SK-N-SH (cell line): ENCODE measurements around the gene HTT. TPM values are rescaled to one million over a fixed set of nuclear protein-coding genes. Genes with fewer than 3 reads are reported as not detected.

Source experiments
- CTCF ChIA-PET: fragments of 300-600, 350-600 bp; formaldehyde crosslinking; extraction: SDS; loops from one replicate; lab custom pipeline; 2021; lab: Yijun Ruan, JAX
- POLR2A ChIA-PET: fragments of 350-600 bp; sonication (Branson Sonifier 250); formaldehyde crosslinking; extraction: SDS; loops from one replicate; lab custom pipeline; 2020; ENCODE audit warnings: antibody characterized with exemption, inconsistent platforms; lab: Yijun Ruan, JAX
- DNase-seq: peaks from one replicate; pipeline ENCODE4 v3.0.0; 2012
- H2AFZ ChIP-seq: fragments of 200-600 bp; sonication (generic); 2 replicates; pipeline ENCODE4 v1.8.1; 2016; ENCODE audit warnings: antibody characterized with exemption, mild to moderate bottlenecking, low read depth
- H3F3A ChIP-seq: fragments of 200-600 bp; sonication (generic); replicated peaks from 2 replicates; pipeline ENCODE3; 2016; ENCODE audit warnings: antibody characterized with exemption, mild to moderate bottlenecking; ENCODE audit not compliant: insufficient read depth
- H3K27ac ChIP-seq, 2 experiments: fragments of 200-500 bp in 1 of 2; fragments of 200-600 bp in 1 of 2; sonication (Bioruptor generic) in 1 of 2; sonication (generic), shearing (Covaris generic) in 1 of 2; 2 replicates each; pipeline versions ENCODE4 v1.5.1 to v1.6.1; 2014 to 2016; ENCODE audit warnings: low read depth in 2 of 2, inconsistent platforms in 1 of 2, low read length in 1 of 2, mild to moderate bottlenecking in 1 of 2, mixed read lengths in 1 of 2
- H3K27me3 ChIP-seq: fragments of 200-600 bp; sonication (generic), shearing (Covaris generic); 2 replicates; pipeline ENCODE4 v1.6.1; 2016; ENCODE audit warnings: mixed run types; ENCODE audit not compliant: insufficient read depth
- H3K36me3 ChIP-seq, 2 experiments: fragments of 200-500 bp in 1 of 2; fragments of 200-600 bp in 1 of 2; sonication (Bioruptor generic) in 1 of 2; sonication (generic) in 1 of 2; replicated peaks in 1 of 2; 2 replicates each; pipeline versions ENCODE3 to v1.5.1; 2014 to 2016; ENCODE audit warnings: low read length in 1 of 2, mild to moderate bottlenecking in 1 of 2; ENCODE audit not compliant: insufficient read depth in 2 of 2, control insufficient read depth in 1 of 2
- H3K4me1 ChIP-seq, 2 experiments: fragments of 200-500 bp in 1 of 2; fragments of 200-600 bp in 1 of 2; sonication (Bioruptor generic) in 1 of 2; sonication (generic), shearing (Covaris generic) in 1 of 2; 2 replicates each; pipeline versions ENCODE4 v1.5.1 to v1.6.1; 2014 to 2016; ENCODE audit warnings: low read depth in 1 of 2, low read length in 1 of 2, mixed run types in 1 of 2; ENCODE audit not compliant: insufficient read depth in 2 of 2, control insufficient read depth in 1 of 2
- H3K4me2 ChIP-seq: fragments of 200-600 bp; sonication (generic), shearing (Covaris generic); 2 replicates; pipeline ENCODE4 v1.6.1; 2017; ENCODE audit warnings: mixed run types
- H3K4me3 ChIP-seq, 2 experiments: fragments of 200-500 bp in 1 of 2; fragments of 200-600 bp in 1 of 2; sonication (Bioruptor generic) in 1 of 2; sonication (generic), shearing (Covaris generic) in 1 of 2; 2 replicates each; pipeline versions ENCODE4 v1.5.1 to v1.8.1; 2014 to 2016; ENCODE audit warnings: low read depth in 2 of 2, inconsistent platforms in 1 of 2, low read length in 1 of 2, mild to moderate bottlenecking in 1 of 2, mixed read lengths in 1 of 2, moderate library complexity in 1 of 2
- H3K79me2 ChIP-seq: fragments of 200-600 bp; sonication (generic); 2 replicates; pipeline ENCODE4 v1.8.1; 2017; ENCODE audit warnings: mild to moderate bottlenecking; ENCODE audit not compliant: insufficient read depth
- H3K9ac ChIP-seq: fragments of 200-600 bp; sonication (generic); 2 replicates; pipeline ENCODE4 v1.6.1; 2017; ENCODE audit warnings: mixed run types
- H3K9me2 ChIP-seq: fragments of 200-600 bp; sonication (generic); 2 replicates; pipeline ENCODE4 v1.6.1; 2017; ENCODE audit warnings: mixed run types
- H3K9me3 ChIP-seq: fragments of 200-600 bp; sonication (generic); 2 replicates; pipeline ENCODE4 v1.6.1; 2017; ENCODE audit warnings: mixed run types, mild to moderate bottlenecking, moderate library complexity
- H4K20me1 ChIP-seq: fragments of 200-600 bp; sonication (generic); 2 replicates; pipeline ENCODE4 v1.6.1; 2017; ENCODE audit warnings: mild to moderate bottlenecking, mixed run types; ENCODE audit not compliant: insufficient read depth
- CHD2 ChIP-seq: fragments of 150-350 bp; IDR thresholded peaks from 2 replicates; pipeline ENCODE4 v1.6.1; 2018; ENCODE audit warnings: low read length; ENCODE audit not compliant: partially characterized antibody
- CTCF ChIP-seq: fragments of 200-600 bp; sonication (generic); IDR thresholded peaks from 2 replicates; pipeline ENCODE4 v1.6.1; 2017; ENCODE audit warnings: antibody characterized with exemption, mild to moderate bottlenecking, moderate library complexity
- FOSL2 ChIP-seq: IDR thresholded peaks from 2 replicates; pipeline ENCODE4 v1.4.0; 2012; ENCODE audit warnings: low read depth, mild to moderate bottlenecking, moderate library complexity, borderline replicate concordance
- FOXM1 ChIP-seq: IDR thresholded peaks from 2 replicates; pipeline ENCODE4 v1.4.0; 2012; ENCODE audit warnings: low read depth, mild to moderate bottlenecking
- GABPA ChIP-seq: IDR thresholded peaks from 2 replicates; pipeline ENCODE4 v1.4.0; 2012; ENCODE audit warnings: low read depth, mild to moderate bottlenecking
- JUND ChIP-seq: IDR thresholded peaks from 2 replicates; pipeline ENCODE4 v1.4.0; 2012
- MEF2A ChIP-seq: IDR thresholded peaks from 2 replicates; pipeline ENCODE4 v1.4.0; 2012; ENCODE audit warnings: low read depth, borderline replicate concordance
- MXI1 ChIP-seq: IDR thresholded peaks from 2 replicates; pipeline ENCODE4 v1.6.1; 2012; ENCODE audit warnings: mild to moderate bottlenecking, low read depth, low read length, improper control_type of control experiment
- RXRA ChIP-seq: IDR thresholded peaks from 2 replicates; pipeline ENCODE4 v1.4.0; 2012; ENCODE audit warnings: low read depth, mild to moderate bottlenecking, borderline replicate concordance
- TAF1 ChIP-seq: IDR thresholded peaks from 2 replicates; pipeline ENCODE4 v1.6.1; 2012; ENCODE audit warnings: low read depth, mild to moderate bottlenecking, low read length, moderate library complexity, borderline replicate concordance
- TCF12 ChIP-seq: IDR thresholded peaks from 2 replicates; pipeline ENCODE4 v1.4.0; 2012
- YY1 ChIP-seq: IDR thresholded peaks from 2 replicates; pipeline ENCODE4 v1.4.0; 2012; ENCODE audit warnings: low read depth, mild to moderate bottlenecking
- WGBS: methylation state at CpG from one replicate; pipeline ENCODE4 v1.1.6; 2017; ENCODE audit warnings: low lambda C conversion rate; 5-methylcytosine and 5-hydroxymethylcytosine counted together
- polyA plus RNA-seq, 3 experiments: library from polyadenylated mRNA; depleted of rRNA; stranded (reverse); fragments of >200 nt; gene quantifications; 2 replicates each; pipeline ENCODE4 v1.2.3, GENCODE V29; 2012

HTT gene
- polyA plus RNA-seq, 1 of the 3 experiments (the other 2 are of a cell fraction), result 11.3 TPM

GRCh38 chr4:3116955-3117354 lies 42.5 kb downstream of the HTT start:
- Histone ChIP-seq H3F3A (peaks cover 7% of the 10 kb centered on the region), H3K9me2 (no peaks in the 10 kb centered on the region), H3K36me3 (peaks cover 45 to 78% of the 10 kb centered on the region in 2 experiments), H3K27ac (no peak overlapping the region), H3K9ac (no peak overlapping the region), H3K4me1 (peaks cover under 1 to 34% of the 10 kb centered on the region in 2 experiments; a peak in 3 of 4 replicates), H3K27me3 (no peaks in the 10 kb centered on the region), H2AFZ (no peak overlapping the region), H3K79me2 (peaks cover 22% of the 10 kb centered on the region), H3K9me3 (no peaks in the 10 kb centered on the region), H3K4me2 (no peak overlapping the region), H4K20me1 (no peaks in the 10 kb centered on the region), H3K4me3 (no peak overlapping the region)
- POLR2A ChIA-PET, result no interaction called here
- no peak for DNase-seq
- TF ChIP-seq MEF2A (no peak), JUND (no peak), GABPA (no peak)
- 93% methylated on average over 2 of the region's 2 CpGs for WGBS
- CTCF ChIA-PET, result interaction anchor here (1.0 to 2.7 kb wide), 2 partner anchors 10 to 19 kb away, joined by 3 to 17 read pairs; no protein-coding TSS in a partner anchor

- no peak for DNase-seq
- Histone ChIP-seq H3K4me3 (no peak overlapping the region), H3F3A (peaks cover 2% of the 10 kb centered on the region), H3K79me2 (peaks cover 13% of the 10 kb centered on the region), H3K27me3 (no peaks in the 10 kb centered on the region), H3K4me2 (no peak overlapping the region), H2AFZ (no peak overlapping the region), H3K9ac (no peak overlapping the region), H4K20me1 (no peaks in the 10 kb centered on the region), H3K9me2 (no peaks in the 10 kb centered on the region), H3K36me3 (peaks cover 50 to 78% of the 10 kb centered on the region in 2 experiments), H3K4me1 (peaks cover 4 to 36% of the 10 kb centered on the region in 2 experiments), H3K9me3 (no peaks in the 10 kb centered on the region), H3K27ac (no peak overlapping the region)
- WGBS, result 89% methylated on average over 8 of the region's 8 CpGs
- ChIA-PET CTCF (no interaction called here), POLR2A (no interaction called here)
- TF ChIP-seq FOSL2 (no peak), TCF12 (no peak), CTCF (no peak), FOXM1 (no peak), YY1 (no peak), RXRA (no peak)
These were observed 43.8 kb downstream of the HTT start for GRCh38 chr4:3118312-3118711.

GRCh38 chr4:3119464-3119863 lies 45.0 kb downstream of the HTT start:
- CTCF ChIA-PET, result interaction anchor here (1.4 to 3.2 kb wide), 3 partner anchors 12 to 26 kb away, joined by 3 to 16 read pairs (median 7); no protein-coding TSS in a partner anchor
- Histone ChIP-seq H3K9ac (no peak overlapping the region), H3K4me2 (no peak overlapping the region), H3K36me3 (peaks cover 49 to 78% of the 10 kb centered on the region in 2 experiments), H3K79me2 (peaks cover 5% of the 10 kb centered on the region; the same call in 1 of the 2 replicates), H3K9me2 (no peaks in the 10 kb centered on the region), H3K27ac (no peak overlapping the region), H3K4me3 (no peak overlapping the region), H3K27me3 (no peaks in the 10 kb centered on the region), H3F3A (no peaks in the 10 kb centered on the region), H3K9me3 (no peaks in the 10 kb centered on the region), H4K20me1 (no peaks in the 10 kb centered on the region), H3K4me1 (peaks cover 4 to 46% of the 10 kb centered on the region in 2 experiments), H2AFZ (no peak overlapping the region)
- no peak for TF ChIP-seq JUND
- TF ChIP-seq MXI1, result no peak
- TF ChIP-seq CHD2, result no peak
- no peak for TF ChIP-seq TAF1
- POLR2A ChIA-PET, result no interaction called here
- DNase-seq, result no peak
- WGBS, result 100% methylated on average over 2 of the region's 2 CpGs
